ENCODE measurements around the gene SLC6A11.

Gene SLC6A11

GRCh38 chr3:10867384-10867783 lies 51.4 kb downstream of the SLC6A11 start:
- no peak for TF ChIP-seq CTCF (conservative IDR thresholded peaks at IDR 0.05; ENCODE audit: low read depth, low read length)
- DNase-seq (ENCODE audit: low read depth), result no peak
- H3K4me3 ChIP-seq (ENCODE audit: low read length), result no peak overlapping the region

- no peak for DNase-seq (ENCODE audit: low read depth)
- H3K4me3 ChIP-seq (ENCODE audit: low read length), result no peak overlapping the region
- TF ChIP-seq CTCF (conservative IDR thresholded peaks at IDR 0.05; ENCODE audit: low read depth, low read length), result no peak
Measured at GRCh38 chr3:10869460-10869859, 53.4 kb downstream of the SLC6A11 start.

- no peak for TF ChIP-seq CTCF (conservative IDR thresholded peaks at IDR 0.05; ENCODE audit: low read depth, low read length)
- DNase-seq (ENCODE audit: low read depth), result no peak
- no peak overlapping the region for H3K4me3 ChIP-seq (ENCODE audit: low read length)
Measured at GRCh38 chr3:10870296-10870695, 54.3 kb downstream of the SLC6A11 start.

GRCh38 chr3:10873415-10873814 lies 57.4 kb downstream of the SLC6A11 start:
- no peak overlapping the region for H3K4me3 ChIP-seq (ENCODE audit: low read length)
- TF ChIP-seq CTCF (conservative IDR thresholded peaks at IDR 0.05; ENCODE audit: low read depth, low read length), result no peak
- no peak for DNase-seq (ENCODE audit: low read depth)

GRCh38 chr3:10875914-10876313 lies 59.9 kb downstream of the SLC6A11 start:
- TF ChIP-seq CTCF (conservative IDR thresholded peaks at IDR 0.05; ENCODE audit: low read depth, low read length), result no peak
- no peak for DNase-seq (ENCODE audit: low read depth)
- no peak overlapping the region for H3K4me3 ChIP-seq (ENCODE audit: low read length)

GRCh38 chr3:10876661-10877060 lies 60.6 kb downstream of the SLC6A11 start:
- DNase-seq (ENCODE audit: low read depth), result no peak
- no peak for TF ChIP-seq CTCF (conservative IDR thresholded peaks at IDR 0.05; ENCODE audit: low read depth, low read length)
- no peak overlapping the region for H3K4me3 ChIP-seq (ENCODE audit: low read length)

GRCh38 chr3:10882851-10883250 lies 66.8 kb downstream of the SLC6A11 start:
- no peak overlapping the region for H3K4me3 ChIP-seq (ENCODE audit: low read length)
- TF ChIP-seq CTCF (conservative IDR thresholded peaks at IDR 0.05; ENCODE audit: low read depth, low read length), result no peak
- no peak for DNase-seq (ENCODE audit: low read depth)

All from retinal pigment epithelial cell (primary cell).